Breast epithelium (tissue), 4 donors: ENCODE results near the gene FDX1. TPM values are rescaled to one million over a fixed set of nuclear protein-coding genes. Genes with fewer than 3 reads are reported as not detected.

ENCODE experiments used
- DNase-seq, 2 donors: peaks; one replicate each; pipeline ENCODE4 v3.0.0-alpha.2; 2019; ENCODE audit warnings: low spot score in 2 of 2
- H3K27ac ChIP-seq, 2 donors: fragments of 200-600 bp; sonication (generic) in 1 of 2; one replicate each; pipeline ENCODE4 v1.5.1; 2016 to 2019; ENCODE audit warnings: mild to moderate bottlenecking in 1 of 2
- H3K27me3 ChIP-seq, 2 donors: fragments of 200-600 bp; sonication (generic) in 1 of 2; one replicate each; pipeline versions ENCODE4 v1.5.1 to v1.6.0; 2017 to 2019; ENCODE audit warnings: control low read depth in 1 of 2, mild to moderate bottlenecking in 1 of 2
- H3K36me3 ChIP-seq: fragments of 200-600 bp; one replicate; pipeline ENCODE4 v1.5.1; 2019
- H3K4me1 ChIP-seq, 2 donors: fragments of 200-600 bp; sonication (generic); one replicate each; pipeline ENCODE4 v1.5.1; 2016 to 2019; ENCODE audit warnings: control low read depth in 1 of 2
- H3K4me3 ChIP-seq, 3 donors: fragments of 200-600 bp; sonication (generic); 1 replicate in 2 of 3; 2 replicates in 1 of 3; pipeline ENCODE4 v1.5.1; 2016 to 2019; ENCODE audit warnings: mild to moderate bottlenecking in 3 of 3, moderate library complexity in 2 of 3
- H3K9me3 ChIP-seq, 2 donors: fragments of 200-600 bp; sonication (generic) in 1 of 2; one replicate each; pipeline ENCODE4 v1.5.1; 2016 to 2019; ENCODE audit warnings: control low read depth in 1 of 2
- POLR2A ChIP-seq: fragments of 450-650 bp; IDR thresholded peaks from one replicate; pipeline ENCODE4 v1.6.1; 2016; ENCODE audit warnings: antibody characterized with exemption, mild to moderate bottlenecking, moderate library complexity
- POLR2AphosphoS5 ChIP-seq, 3 donors: sonication (generic); formaldehyde crosslinking; IDR thresholded peaks; one replicate each; pipeline ENCODE4 v1.6.1; 2017; ENCODE audit warnings: antibody characterized with exemption in 3 of 3
- intact Hi-C: fragments of 100-400 bp; cut with DNase I; formaldehyde crosslinking; loops from one replicate; pipeline ENCODE4 v1.15.1; 2023; ENCODE audit warnings: low total_unique reads
- total RNA-seq, 3 donors: library from RNA; depleted of rRNA; stranded (reverse); fragments of >200 nt; gene quantifications; one replicate each; pipeline ENCODE4 v1.1.0, GENCODE V29; 2016
- TF ChIP-seq, protein P1 (sequence below), 3 donors: fragments of 450-650 bp; IDR thresholded peaks; one replicate each; pipeline ENCODE4 v1.5.1; 2016 to 2017; ENCODE audit warnings: antibody characterized with exemption in 3 of 3, mild to moderate bottlenecking in 3 of 3, moderate library complexity in 3 of 3

FDX1 gene
- total RNA-seq, 3 donors from 2014 or later: 12.5 to 18.3 (median 15.2) TPM

DNA sequence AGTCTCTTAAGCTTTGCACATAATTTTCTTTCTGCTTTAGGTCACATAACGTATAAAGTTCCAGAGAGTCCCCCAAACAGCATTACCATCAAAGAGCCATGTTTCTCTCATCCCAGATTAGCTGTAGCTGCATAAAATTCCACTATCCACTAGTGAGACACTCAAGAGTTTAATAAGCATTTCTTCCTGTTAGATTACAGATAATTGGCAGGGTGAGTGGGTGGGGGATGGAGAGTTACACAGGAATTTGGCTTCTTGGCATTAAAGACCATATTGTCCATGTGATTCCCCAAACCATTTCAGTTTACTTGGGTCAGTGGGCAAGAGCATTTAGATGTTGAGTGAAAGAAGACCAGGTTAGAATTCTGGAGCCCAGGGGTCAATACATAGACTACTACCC lies 82.3 kb downstream of the FDX1 start:
- Histone ChIP-seq H3K4me3 (no peak overlapping the region), H3K27me3 (no peaks in the 10 kb centered on the region), H3K4me1 (no peaks in the 10 kb centered on the region), H3K36me3 (no peaks in the 10 kb centered on the region), H3K9me3 (no peaks in the 10 kb centered on the region), H3K27ac (no peak overlapping the region)
- intact Hi-C loops: no loop called here
- no peak for DNase-seq
- TF ChIP-seq, protein P1, sequence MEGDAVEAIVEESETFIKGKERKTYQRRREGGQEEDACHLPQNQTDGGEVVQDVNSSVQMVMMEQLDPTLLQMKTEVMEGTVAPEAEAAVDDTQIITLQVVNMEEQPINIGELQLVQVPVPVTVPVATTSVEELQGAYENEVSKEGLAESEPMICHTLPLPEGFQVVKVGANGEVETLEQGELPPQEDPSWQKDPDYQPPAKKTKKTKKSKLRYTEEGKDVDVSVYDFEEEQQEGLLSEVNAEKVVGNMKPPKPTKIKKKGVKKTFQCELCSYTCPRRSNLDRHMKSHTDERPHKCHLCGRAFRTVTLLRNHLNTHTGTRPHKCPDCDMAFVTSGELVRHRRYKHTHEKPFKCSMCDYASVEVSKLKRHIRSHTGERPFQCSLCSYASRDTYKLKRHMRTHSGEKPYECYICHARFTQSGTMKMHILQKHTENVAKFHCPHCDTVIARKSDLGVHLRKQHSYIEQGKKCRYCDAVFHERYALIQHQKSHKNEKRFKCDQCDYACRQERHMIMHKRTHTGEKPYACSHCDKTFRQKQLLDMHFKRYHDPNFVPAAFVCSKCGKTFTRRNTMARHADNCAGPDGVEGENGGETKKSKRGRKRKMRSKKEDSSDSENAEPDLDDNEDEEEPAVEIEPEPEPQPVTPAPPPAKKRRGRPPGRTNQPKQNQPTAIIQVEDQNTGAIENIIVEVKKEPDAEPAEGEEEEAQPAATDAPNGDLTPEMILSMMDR (IDR thresholded peaks at IDR 0.05): no peak
- no peak for TF ChIP-seq POLR2A
- no peak for TF ChIP-seq POLR2AphosphoS5 (IDR thresholded peaks at IDR 0.05)

GRCh38 chr11:110513259-110513801 lies 83.6 kb downstream of the FDX1 start:
- no peak for DNase-seq
- H3K9me3 ChIP-seq: no peaks in the 10 kb centered on the region
- no peaks in the 10 kb centered on the region for H3K36me3 ChIP-seq
- intact Hi-C loops: no loop called here
- peak overlapping the region; percentile 2 to 79 for H3K27ac ChIP-seq
- TF ChIP-seq, protein P1 (IDR thresholded peaks at IDR 0.05): no peak
- TF ChIP-seq POLR2AphosphoS5 (IDR thresholded peaks at IDR 0.05) (no peak), POLR2A (no peak)
- no peaks in the 10 kb centered on the region for H3K27me3 ChIP-seq
- H3K4me3 ChIP-seq: peak overlapping the region in 1 of 3 donors; percentile 35
- H3K4me1 ChIP-seq: no peaks in the 10 kb centered on the region

- peak overlapping the region; percentile 2 to 79 for H3K27ac ChIP-seq
- H3K27me3 ChIP-seq: no peaks in the 10 kb centered on the region
- DNase-seq: no peak
- no peak for TF ChIP-seq POLR2A
- TF ChIP-seq, protein P1 (IDR thresholded peaks at IDR 0.05): no peak
- TF ChIP-seq POLR2AphosphoS5 (IDR thresholded peaks at IDR 0.05): no peak
- no peaks in the 10 kb centered on the region for H3K36me3 ChIP-seq
- H3K4me1 ChIP-seq: no peaks in the 10 kb centered on the region
- no peaks in the 10 kb centered on the region for H3K9me3 ChIP-seq
- H3K4me3 ChIP-seq: peak overlapping the region in 1 of 3 donors; percentile 35
- intact Hi-C loops: no loop called here
These were observed 84.2 kb downstream of the FDX1 start for GRCh38 chr11:110513846-110514437.

Other genes starting within 250 kb of the FDX1 start
- gene RDX, start 133.3 kb upstream of the FDX1 start, total RNA-seq: 10 to 100 TPM; 53.4 to 88.7 (median 53.7) TPM